WTC11 (cell line): Measurements from ENCODE around the gene XBP1. TPM values are rescaled to one million over a fixed set of nuclear protein-coding genes. Genes with fewer than 3 reads are reported as not detected.

Experiments used
- ATAC-seq: fragments of 200-7000 bp; cut with Tn5 transposase; 2 replicates; pipeline ENCODE4 v1.10.0; 2021; ENCODE audit warnings: mild to moderate bottlenecking, moderate library complexity
- CTCF ChIA-PET: fragments of 300-600 bp; sonication (Branson Sonifier 250); formaldehyde crosslinking; loops from one replicate; lab custom pipeline; 2021; ENCODE audit warnings: antibody characterized with exemption; lab: Charles Lee
- POLR2A ChIA-PET: fragments of 350-600 bp; sonication (Branson Sonifier 250); formaldehyde crosslinking; loops from one replicate; lab custom pipeline; 2021; ENCODE audit warnings: antibody characterized with exemption; lab: Charles Lee
- DNase-seq: peaks from one replicate; pipeline ENCODE4 v3.0.0; 2021; ENCODE audit warnings: low spot score
- H3K27ac Mint-ChIP-seq: 2 replicates; pipeline ENCODE4 v1.8.0; 2021; ENCODE audit warnings: mixed read lengths
- H3K27me3 Mint-ChIP-seq: 2 replicates; pipeline ENCODE4 v1.8.0; 2021; ENCODE audit warnings: low read depth, mild to moderate bottlenecking, moderate library complexity, mixed read lengths
- H3K36me3 Mint-ChIP-seq: 2 replicates; pipeline ENCODE4 v1.8.0; 2021; ENCODE audit warnings: mixed read lengths
- H3K4me1 Mint-ChIP-seq: 2 replicates; pipeline ENCODE4 v1.8.0; 2022; ENCODE audit warnings: mixed read lengths
- H3K4me3 Mint-ChIP-seq: 2 replicates; pipeline ENCODE4 v1.8.0; 2021; ENCODE audit warnings: mild to moderate bottlenecking, moderate library complexity, mixed read lengths
- H3K9me3 Mint-ChIP-seq: 2 replicates; pipeline ENCODE4 v1.8.0; 2021; ENCODE audit warnings: mixed read lengths
- ATF1 ChIP-seq: sonication (generic); formaldehyde crosslinking; IDR thresholded peaks from 2 replicates; pipeline ENCODE4 v1.8.1; 2023; ENCODE audit warnings: mild to moderate bottlenecking, moderate library complexity, missing genetic modification reagents
- CBFB ChIP-seq: sonication (generic); formaldehyde crosslinking; IDR thresholded peaks from 2 replicates; pipeline ENCODE4 v1.8.1; 2022; ENCODE audit warnings: mild to moderate bottlenecking, low read depth, missing genetic modification reagents
- CREM ChIP-seq: sonication (generic); formaldehyde crosslinking; IDR thresholded peaks from 2 replicates; pipeline ENCODE4 v1.8.1; 2022; ENCODE audit warnings: mild to moderate bottlenecking, missing genetic modification reagents, moderate library complexity
- EMX1 ChIP-seq: fragments of 250-450 bp; sonication (Bioruptor Pico); IDR thresholded peaks from 2 replicates; pipeline ENCODE4 v1.8.0; 2021; ENCODE audit warnings: mild to moderate bottlenecking
- ETV6 ChIP-seq: sonication (generic); formaldehyde crosslinking; IDR thresholded peaks from 2 replicates; pipeline ENCODE4 v1.8.1; 2022; ENCODE audit warnings: mild to moderate bottlenecking, missing genetic modification reagents
- FOXK1 ChIP-seq: sonication (generic); formaldehyde crosslinking; IDR thresholded peaks from 2 replicates; pipeline ENCODE4 v1.8.0; 2022; ENCODE audit warnings: mild to moderate bottlenecking, moderate library complexity, missing genetic modification reagents
- NFE2L1 ChIP-seq: sonication (generic); formaldehyde crosslinking; IDR thresholded peaks from 2 replicates; pipeline ENCODE4 v1.8.1; 2023; ENCODE audit warnings: missing genetic modification reagents
- NR1H2 ChIP-seq: sonication (generic); formaldehyde crosslinking; IDR thresholded peaks from 2 replicates; pipeline ENCODE4 v1.9.0; 2021; ENCODE audit warnings: mild to moderate bottlenecking, moderate library complexity, missing genetic modification reagents
- NR2C2 ChIP-seq: sonication (generic); formaldehyde crosslinking; IDR thresholded peaks from 2 replicates; pipeline ENCODE4 v1.8.0; 2022; ENCODE audit warnings: mild to moderate bottlenecking, missing genetic modification reagents
- PRRX2 ChIP-seq: fragments of 250-450 bp; sonication (Bioruptor Pico); IDR thresholded peaks from 2 replicates; pipeline ENCODE4 v1.8.0; 2021; ENCODE audit warnings: mild to moderate bottlenecking
- TCF7 ChIP-seq: sonication (generic); formaldehyde crosslinking; IDR thresholded peaks from 2 replicates; pipeline ENCODE4 v1.8.0; 2022; ENCODE audit warnings: mild to moderate bottlenecking, low read depth, missing genetic modification reagents, moderate library complexity
- ZNF317 ChIP-seq: sonication (generic); formaldehyde crosslinking; IDR thresholded peaks from 2 replicates; pipeline ENCODE4 v1.8.1; 2023; ENCODE audit warnings: low read depth, mild to moderate bottlenecking, moderate library complexity, missing genetic modification reagents, borderline replicate concordance
- ZNF416 ChIP-seq: fragments of 250-450 bp; sonication (Bioruptor Pico); IDR thresholded peaks from 2 replicates; pipeline ENCODE4 v1.9.0; 2021; ENCODE audit warnings: mild to moderate bottlenecking, inconsistent platforms
- total RNA-seq: library from RNA; stranded (reverse); gene quantifications from 3 replicates; pipeline ENCODE4 v1.2.3, GENCODE V29; 2021
- TF ChIP-seq, protein P1 (sequence below): sonication (generic); formaldehyde crosslinking; IDR thresholded peaks from 2 replicates; pipeline ENCODE4 v1.8.1; 2023; ENCODE audit warnings: mild to moderate bottlenecking, missing genetic modification reagents
- TF ChIP-seq, protein P2 (sequence below): fragments of 250-450 bp; sonication (Bioruptor Pico); IDR thresholded peaks from 2 replicates; pipeline ENCODE4 v1.9.0; 2021; ENCODE audit warnings: mild to moderate bottlenecking
- TF ChIP-seq, protein P3 (sequence below): sonication (generic); formaldehyde crosslinking; IDR thresholded peaks from 2 replicates; pipeline ENCODE4 v1.8.1; 2023; ENCODE audit warnings: mild to moderate bottlenecking, moderate library complexity, missing genetic modification reagents
- TF ChIP-seq, protein P4 (sequence below): sonication (generic); formaldehyde crosslinking; IDR thresholded peaks from 2 replicates; pipeline ENCODE4 v1.8.1; 2023; ENCODE audit warnings: mild to moderate bottlenecking, missing genetic modification reagents, borderline replicate concordance
- TF ChIP-seq, protein P5 (sequence below): sonication (generic); formaldehyde crosslinking; IDR thresholded peaks from 2 replicates; pipeline ENCODE4 v1.8.0; 2023; ENCODE audit warnings: mild to moderate bottlenecking, missing genetic modification reagents
- TF ChIP-seq, protein P6 (sequence below): sonication (generic); formaldehyde crosslinking; IDR thresholded peaks from 2 replicates; pipeline ENCODE4 v1.8.0; 2022; ENCODE audit warnings: mild to moderate bottlenecking, missing genetic modification reagents
- TF ChIP-seq, protein P7 (sequence below): sonication (generic); formaldehyde crosslinking; IDR thresholded peaks from 2 replicates; pipeline ENCODE4 v1.8.1; 2022; ENCODE audit warnings: mild to moderate bottlenecking, missing genetic modification reagents, moderate library complexity, borderline replicate concordance

The XBP1 gene
- total RNA-seq, 1 experiment from 2014 or later = 127 TPM

DNA sequence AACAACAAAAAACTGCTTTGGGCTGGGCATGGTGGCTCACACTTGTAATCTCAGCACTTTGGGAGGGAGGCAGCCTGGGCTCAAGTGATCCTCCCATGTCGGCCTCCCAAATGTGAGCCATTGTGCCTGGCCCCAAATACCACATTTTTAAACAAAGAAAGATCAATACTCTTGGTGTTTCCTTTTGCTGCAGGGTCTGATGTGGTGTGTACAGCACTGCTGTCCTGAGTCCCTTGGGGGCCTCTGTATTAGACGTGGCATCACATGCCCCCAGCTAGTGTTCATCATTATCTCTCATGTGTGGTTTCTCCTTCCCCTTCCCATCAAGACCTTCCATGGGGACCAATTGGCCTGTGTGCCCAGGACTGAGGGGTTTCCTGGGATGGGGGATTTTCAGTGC is 20.5 kb upstream of the XBP1 start (continued):
- TF ChIP-seq ATF1 (CRISPR knock-in tag) = no peak

DNA sequence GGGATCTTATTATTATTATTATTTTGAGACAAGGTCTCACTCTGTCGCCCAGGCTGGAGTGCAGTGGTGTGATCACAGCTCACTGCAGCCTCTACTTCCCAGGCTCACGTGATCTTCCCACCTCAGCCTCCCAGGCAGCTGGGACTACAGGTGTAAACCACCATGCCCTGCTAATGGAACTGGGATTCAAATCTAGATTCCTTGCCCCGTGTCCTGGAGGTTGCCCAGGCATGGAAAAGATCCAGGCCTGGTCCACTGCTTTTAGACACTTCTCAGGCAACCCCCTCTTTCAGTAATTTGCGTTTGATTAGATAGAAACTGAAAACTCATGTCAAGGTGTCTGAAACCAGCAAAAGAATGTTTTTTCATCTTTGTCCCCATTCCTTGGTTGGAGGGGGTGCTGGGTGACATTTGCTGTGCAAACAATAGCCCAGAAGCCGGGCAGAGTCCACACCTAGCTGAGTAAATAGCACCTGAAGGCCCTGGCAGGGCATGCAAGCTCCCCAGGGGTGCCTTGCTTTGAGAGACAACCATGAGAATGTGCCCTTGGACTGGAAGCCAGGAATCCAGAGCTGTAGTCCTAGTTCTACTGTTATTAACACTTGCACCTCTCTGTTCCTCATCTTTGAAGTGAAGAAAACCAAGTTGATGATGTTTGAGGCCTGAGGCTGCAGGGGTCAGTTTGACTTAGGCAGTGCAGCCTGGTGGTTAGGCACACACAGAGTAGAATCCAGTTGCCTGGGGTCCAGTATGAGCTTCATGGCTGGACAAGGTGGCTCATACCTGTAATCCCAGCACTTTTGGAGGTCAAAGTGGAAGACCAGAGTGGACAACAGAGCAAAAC is 19.1 kb upstream of the XBP1 start:
- H3K9me3 Mint-ChIP-seq = no peaks in the 10 kb centered on the region
- no peak for TF ChIP-seq NR1H2 (CRISPR knock-in tag)
- TF ChIP-seq CREM = no peak
- TF ChIP-seq ETV6 (CRISPR knock-in tag) = no peak
- TF ChIP-seq, protein P1, sequence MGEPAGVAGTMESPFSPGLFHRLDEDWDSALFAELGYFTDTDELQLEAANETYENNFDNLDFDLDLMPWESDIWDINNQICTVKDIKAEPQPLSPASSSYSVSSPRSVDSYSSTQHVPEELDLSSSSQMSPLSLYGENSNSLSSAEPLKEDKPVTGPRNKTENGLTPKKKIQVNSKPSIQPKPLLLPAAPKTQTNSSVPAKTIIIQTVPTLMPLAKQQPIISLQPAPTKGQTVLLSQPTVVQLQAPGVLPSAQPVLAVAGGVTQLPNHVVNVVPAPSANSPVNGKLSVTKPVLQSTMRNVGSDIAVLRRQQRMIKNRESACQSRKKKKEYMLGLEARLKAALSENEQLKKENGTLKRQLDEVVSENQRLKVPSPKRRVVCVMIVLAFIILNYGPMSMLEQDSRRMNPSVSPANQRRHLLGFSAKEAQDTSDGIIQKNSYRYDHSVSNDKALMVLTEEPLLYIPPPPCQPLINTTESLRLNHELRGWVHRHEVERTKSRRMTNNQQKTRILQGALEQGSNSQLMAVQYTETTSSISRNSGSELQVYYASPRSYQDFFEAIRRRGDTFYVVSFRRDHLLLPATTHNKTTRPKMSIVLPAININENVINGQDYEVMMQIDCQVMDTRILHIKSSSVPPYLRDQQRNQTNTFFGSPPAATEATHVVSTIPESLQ = no peak
- TF ChIP-seq, protein P2, sequence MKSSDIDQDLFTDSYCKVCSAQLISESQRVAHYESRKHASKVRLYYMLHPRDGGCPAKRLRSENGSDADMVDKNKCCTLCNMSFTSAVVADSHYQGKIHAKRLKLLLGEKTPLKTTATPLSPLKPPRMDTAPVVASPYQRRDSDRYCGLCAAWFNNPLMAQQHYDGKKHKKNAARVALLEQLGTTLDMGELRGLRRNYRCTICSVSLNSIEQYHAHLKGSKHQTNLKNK (CRISPR knock-in tag) = no peak
- TF ChIP-seq NR2C2 = no peak
- TF ChIP-seq FOXK1 (CRISPR knock-in tag) = no peak
- TF ChIP-seq EMX1 (CRISPR knock-in tag) = no peak
- TF ChIP-seq, protein P3, sequence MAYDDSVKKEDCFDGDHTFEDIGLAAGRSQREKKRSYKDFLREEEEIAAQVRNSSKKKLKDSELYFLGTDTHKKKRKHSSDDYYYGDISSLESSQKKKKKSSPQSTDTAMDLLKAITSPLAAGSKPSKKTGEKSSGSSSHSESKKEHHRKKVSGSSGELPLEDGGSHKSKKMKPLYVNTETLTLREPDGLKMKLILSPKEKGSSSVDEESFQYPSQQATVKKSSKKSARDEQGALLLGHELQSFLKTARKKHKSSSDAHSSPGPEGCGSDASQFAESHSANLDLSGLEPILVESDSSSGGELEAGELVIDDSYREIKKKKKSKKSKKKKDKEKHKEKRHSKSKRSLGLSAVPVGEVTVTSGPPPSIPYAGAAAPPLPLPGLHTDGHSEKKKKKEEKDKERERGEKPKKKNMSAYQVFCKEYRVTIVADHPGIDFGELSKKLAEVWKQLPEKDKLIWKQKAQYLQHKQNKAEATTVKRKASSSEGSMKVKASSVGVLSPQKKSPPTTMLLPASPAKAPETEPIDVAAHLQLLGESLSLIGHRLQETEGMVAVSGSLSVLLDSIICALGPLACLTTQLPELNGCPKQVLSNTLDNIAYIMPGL (CRISPR knock-in tag) = no peak
- TF ChIP-seq, protein P4, sequence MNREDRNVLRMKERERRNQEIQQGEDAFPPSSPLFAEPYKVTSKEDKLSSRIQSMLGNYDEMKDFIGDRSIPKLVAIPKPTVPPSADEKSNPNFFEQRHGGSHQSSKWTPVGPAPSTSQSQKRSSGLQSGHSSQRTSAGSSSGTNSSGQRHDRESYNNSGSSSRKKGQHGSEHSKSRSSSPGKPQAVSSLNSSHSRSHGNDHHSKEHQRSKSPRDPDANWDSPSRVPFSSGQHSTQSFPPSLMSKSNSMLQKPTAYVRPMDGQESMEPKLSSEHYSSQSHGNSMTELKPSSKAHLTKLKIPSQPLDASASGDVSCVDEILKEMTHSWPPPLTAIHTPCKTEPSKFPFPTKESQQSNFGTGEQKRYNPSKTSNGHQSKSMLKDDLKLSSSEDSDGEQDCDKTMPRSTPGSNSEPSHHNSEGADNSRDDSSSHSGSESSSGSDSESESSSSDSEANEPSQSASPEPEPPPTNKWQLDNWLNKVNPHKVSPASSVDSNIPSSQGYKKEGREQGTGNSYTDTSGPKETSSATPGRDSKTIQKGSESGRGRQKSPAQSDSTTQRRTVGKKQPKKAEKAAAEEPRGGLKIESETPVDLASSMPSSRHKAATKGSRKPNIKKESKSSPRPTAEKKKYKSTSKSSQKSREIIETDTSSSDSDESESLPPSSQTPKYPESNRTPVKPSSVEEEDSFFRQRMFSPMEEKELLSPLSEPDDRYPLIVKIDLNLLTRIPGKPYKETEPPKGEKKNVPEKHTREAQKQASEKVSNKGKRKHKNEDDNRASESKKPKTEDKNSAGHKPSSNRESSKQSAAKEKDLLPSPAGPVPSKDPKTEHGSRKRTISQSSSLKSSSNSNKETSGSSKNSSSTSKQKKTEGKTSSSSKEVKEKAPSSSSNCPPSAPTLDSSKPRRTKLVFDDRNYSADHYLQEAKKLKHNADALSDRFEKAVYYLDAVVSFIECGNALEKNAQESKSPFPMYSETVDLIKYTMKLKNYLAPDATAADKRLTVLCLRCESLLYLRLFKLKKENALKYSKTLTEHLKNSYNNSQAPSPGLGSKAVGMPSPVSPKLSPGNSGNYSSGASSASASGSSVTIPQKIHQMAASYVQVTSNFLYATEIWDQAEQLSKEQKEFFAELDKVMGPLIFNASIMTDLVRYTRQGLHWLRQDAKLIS (CRISPR knock-in tag) = no peak
- TF ChIP-seq NFE2L1 = no peak
- no peak for TF ChIP-seq CBFB (CRISPR knock-in tag)
- TF ChIP-seq, protein P5, sequence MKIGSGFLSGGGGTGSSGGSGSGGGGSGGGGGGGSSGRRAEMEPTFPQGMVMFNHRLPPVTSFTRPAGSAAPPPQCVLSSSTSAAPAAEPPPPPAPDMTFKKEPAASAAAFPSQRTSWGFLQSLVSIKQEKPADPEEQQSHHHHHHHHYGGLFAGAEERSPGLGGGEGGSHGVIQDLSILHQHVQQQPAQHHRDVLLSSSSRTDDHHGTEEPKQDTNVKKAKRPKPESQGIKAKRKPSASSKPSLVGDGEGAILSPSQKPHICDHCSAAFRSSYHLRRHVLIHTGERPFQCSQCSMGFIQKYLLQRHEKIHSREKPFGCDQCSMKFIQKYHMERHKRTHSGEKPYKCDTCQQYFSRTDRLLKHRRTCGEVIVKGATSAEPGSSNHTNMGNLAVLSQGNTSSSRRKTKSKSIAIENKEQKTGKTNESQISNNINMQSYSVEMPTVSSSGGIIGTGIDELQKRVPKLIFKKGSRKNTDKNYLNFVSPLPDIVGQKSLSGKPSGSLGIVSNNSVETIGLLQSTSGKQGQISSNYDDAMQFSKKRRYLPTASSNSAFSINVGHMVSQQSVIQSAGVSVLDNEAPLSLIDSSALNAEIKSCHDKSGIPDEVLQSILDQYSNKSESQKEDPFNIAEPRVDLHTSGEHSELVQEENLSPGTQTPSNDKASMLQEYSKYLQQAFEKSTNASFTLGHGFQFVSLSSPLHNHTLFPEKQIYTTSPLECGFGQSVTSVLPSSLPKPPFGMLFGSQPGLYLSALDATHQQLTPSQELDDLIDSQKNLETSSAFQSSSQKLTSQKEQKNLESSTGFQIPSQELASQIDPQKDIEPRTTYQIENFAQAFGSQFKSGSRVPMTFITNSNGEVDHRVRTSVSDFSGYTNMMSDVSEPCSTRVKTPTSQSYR = no peak
- TF ChIP-seq, protein P6, sequence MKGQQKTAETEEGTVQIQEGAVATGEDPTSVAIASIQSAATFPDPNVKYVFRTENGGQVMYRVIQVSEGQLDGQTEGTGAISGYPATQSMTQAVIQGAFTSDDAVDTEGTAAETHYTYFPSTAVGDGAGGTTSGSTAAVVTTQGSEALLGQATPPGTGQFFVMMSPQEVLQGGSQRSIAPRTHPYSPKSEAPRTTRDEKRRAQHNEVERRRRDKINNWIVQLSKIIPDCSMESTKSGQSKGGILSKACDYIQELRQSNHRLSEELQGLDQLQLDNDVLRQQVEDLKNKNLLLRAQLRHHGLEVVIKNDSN (CRISPR knock-in tag) = no peak
- TF ChIP-seq ZNF416 = no peak
- TF ChIP-seq, protein P7, sequence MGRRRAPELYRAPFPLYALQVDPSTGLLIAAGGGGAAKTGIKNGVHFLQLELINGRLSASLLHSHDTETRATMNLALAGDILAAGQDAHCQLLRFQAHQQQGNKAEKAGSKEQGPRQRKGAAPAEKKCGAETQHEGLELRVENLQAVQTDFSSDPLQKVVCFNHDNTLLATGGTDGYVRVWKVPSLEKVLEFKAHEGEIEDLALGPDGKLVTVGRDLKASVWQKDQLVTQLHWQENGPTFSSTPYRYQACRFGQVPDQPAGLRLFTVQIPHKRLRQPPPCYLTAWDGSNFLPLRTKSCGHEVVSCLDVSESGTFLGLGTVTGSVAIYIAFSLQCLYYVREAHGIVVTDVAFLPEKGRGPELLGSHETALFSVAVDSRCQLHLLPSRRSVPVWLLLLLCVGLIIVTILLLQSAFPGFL (CRISPR knock-in tag) = no peak
- TF ChIP-seq TCF7 (CRISPR knock-in tag) = no peak
- no peak for TF ChIP-seq PRRX2 (CRISPR knock-in tag)
- no peak for TF ChIP-seq ZNF317
- DNase-seq (no peak), ATAC-seq (no peak)
- H3K27me3 Mint-ChIP-seq = no peaks in the 10 kb centered on the region
- no peak overlapping the region for H3K4me3 Mint-ChIP-seq
- POLR2A ChIA-PET = interaction anchor here (0.5 to 2.0 kb wide), 2 partner anchors 19 to 229 kb away, joined by 7 to 9 read pairs; partner anchors contain the start of gene XBP1
- CTCF ChIA-PET = interaction anchor here (1.1 to 1.3 kb wide), 3 partner anchors 10 to 335 kb away, joined by 5 to 7 read pairs (median 7); no protein-coding TSS in a partner anchor
- H3K4me1 Mint-ChIP-seq = peaks cover 25% of the 10 kb centered on the region
- peak overlapping the region; percentile 68 for H3K27ac Mint-ChIP-seq
- H3K36me3 Mint-ChIP-seq = 0 out of 2 replicates have a peak, but pooled peaks cover 2% of the 10 kb centered on the region
